RWPE2 (cell line): ENCODE data around the gene ANKS3.

Experiments
- ATAC-seq: fragments of 200-7000 bp; cut with Tn5 transposase; 3 replicates; pipeline ENCODE4 v1.9.1; 2021; ENCODE audit warnings: low read depth
- DNase-seq: peaks from one replicate; pipeline ENCODE4 v3.0.0-alpha.2; 2020; ENCODE audit warnings: low spot score
- H3K27ac ChIP-seq: fragments of 450-650 bp; 2 replicates; pipeline ENCODE4 v1.5.1; 2017; ENCODE audit warnings: mild to moderate bottlenecking; ENCODE audit not compliant: poor library complexity, severe bottlenecking
- H3K27me3 ChIP-seq: fragments of 250-450 bp; sonication (Bioruptor Pico); 2 replicates; pipeline ENCODE4 v1.5.1; 2021; ENCODE audit warnings: mild to moderate bottlenecking, moderate library complexity; ENCODE audit not compliant: insufficient read depth, poor library complexity, severe bottlenecking
- H3K36me3 ChIP-seq: fragments of 250-450 bp; sonication (Bioruptor Pico); 2 replicates; pipeline ENCODE4 v1.5.1; 2020; ENCODE audit warnings: low read depth, mild to moderate bottlenecking, moderate library complexity
- H3K4me1 ChIP-seq: fragments of 250-450 bp; sonication (Bioruptor Pico); 2 replicates; pipeline ENCODE4 v1.5.1; 2021; ENCODE audit warnings: mild to moderate bottlenecking, moderate library complexity; ENCODE audit not compliant: insufficient read depth, poor library complexity, severe bottlenecking
- H3K4me3 ChIP-seq: fragments of 250-450 bp; sonication (Bioruptor Pico); 2 replicates; pipeline ENCODE4 v1.5.1; 2021; ENCODE audit warnings: mild to moderate bottlenecking, moderate library complexity; ENCODE audit not compliant: severe bottlenecking
- H3K9me3 ChIP-seq: fragments of 250-450 bp; sonication (Bioruptor Pico); 2 replicates; pipeline ENCODE4 v1.5.1; 2021; ENCODE audit warnings: mild to moderate bottlenecking, moderate library complexity; ENCODE audit not compliant: severe bottlenecking
- TF ChIP-seq, protein P1 (sequence below): fragments of 450-650 bp; IDR thresholded peaks from one replicate; pipeline ENCODE4 v1.5.1; 2017; ENCODE audit warnings: mild to moderate bottlenecking, moderate library complexity; ENCODE audit not compliant: poor library complexity, severe bottlenecking

The ANKS3 gene

DNA sequence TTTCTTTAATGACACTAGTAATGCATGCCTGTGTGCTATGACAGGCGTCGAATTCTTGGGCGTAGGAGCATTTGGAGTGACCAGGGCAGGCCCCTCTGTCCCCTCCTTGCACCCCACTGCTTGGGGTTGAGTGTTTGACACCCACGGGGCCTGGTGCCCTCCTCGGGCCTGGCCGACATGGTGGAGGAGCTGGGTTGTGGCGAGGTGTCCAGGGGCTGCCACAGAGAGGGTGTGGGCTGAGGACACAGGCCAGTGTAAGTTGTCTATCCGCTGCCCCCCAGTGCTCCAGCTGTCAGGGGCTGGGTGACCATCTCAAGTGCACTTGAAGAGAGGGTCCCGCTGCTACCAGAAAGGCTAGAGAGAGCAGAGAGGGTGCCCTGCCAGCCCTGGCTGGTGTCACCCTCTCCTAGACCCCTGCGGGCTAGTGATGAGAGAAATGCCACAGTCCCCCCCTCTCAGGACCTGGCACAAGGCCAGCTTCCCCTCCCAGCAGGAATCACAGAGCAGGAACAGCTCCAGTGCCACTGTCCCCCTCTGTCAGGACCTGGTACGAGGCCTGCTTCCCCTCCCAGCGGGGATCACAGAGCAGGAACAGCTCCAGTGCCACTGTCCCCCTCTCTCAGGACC lies 79.0 kb downstream of the ANKS3 start:
- Histone ChIP-seq H3K36me3 (peaks cover 52% of the 10 kb centered on the region), H3K27me3 (no peaks in the 10 kb centered on the region), H3K4me1 (no peaks in the 10 kb centered on the region), H3K9me3 (no peaks in the 10 kb centered on the region), H3K27ac (no peak overlapping the region), H3K4me3 (no peak overlapping the region)
- TF ChIP-seq, protein P1, sequence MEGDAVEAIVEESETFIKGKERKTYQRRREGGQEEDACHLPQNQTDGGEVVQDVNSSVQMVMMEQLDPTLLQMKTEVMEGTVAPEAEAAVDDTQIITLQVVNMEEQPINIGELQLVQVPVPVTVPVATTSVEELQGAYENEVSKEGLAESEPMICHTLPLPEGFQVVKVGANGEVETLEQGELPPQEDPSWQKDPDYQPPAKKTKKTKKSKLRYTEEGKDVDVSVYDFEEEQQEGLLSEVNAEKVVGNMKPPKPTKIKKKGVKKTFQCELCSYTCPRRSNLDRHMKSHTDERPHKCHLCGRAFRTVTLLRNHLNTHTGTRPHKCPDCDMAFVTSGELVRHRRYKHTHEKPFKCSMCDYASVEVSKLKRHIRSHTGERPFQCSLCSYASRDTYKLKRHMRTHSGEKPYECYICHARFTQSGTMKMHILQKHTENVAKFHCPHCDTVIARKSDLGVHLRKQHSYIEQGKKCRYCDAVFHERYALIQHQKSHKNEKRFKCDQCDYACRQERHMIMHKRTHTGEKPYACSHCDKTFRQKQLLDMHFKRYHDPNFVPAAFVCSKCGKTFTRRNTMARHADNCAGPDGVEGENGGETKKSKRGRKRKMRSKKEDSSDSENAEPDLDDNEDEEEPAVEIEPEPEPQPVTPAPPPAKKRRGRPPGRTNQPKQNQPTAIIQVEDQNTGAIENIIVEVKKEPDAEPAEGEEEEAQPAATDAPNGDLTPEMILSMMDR, result no peak
- DNase-seq, result no peak
- no peak for ATAC-seq

DNA sequence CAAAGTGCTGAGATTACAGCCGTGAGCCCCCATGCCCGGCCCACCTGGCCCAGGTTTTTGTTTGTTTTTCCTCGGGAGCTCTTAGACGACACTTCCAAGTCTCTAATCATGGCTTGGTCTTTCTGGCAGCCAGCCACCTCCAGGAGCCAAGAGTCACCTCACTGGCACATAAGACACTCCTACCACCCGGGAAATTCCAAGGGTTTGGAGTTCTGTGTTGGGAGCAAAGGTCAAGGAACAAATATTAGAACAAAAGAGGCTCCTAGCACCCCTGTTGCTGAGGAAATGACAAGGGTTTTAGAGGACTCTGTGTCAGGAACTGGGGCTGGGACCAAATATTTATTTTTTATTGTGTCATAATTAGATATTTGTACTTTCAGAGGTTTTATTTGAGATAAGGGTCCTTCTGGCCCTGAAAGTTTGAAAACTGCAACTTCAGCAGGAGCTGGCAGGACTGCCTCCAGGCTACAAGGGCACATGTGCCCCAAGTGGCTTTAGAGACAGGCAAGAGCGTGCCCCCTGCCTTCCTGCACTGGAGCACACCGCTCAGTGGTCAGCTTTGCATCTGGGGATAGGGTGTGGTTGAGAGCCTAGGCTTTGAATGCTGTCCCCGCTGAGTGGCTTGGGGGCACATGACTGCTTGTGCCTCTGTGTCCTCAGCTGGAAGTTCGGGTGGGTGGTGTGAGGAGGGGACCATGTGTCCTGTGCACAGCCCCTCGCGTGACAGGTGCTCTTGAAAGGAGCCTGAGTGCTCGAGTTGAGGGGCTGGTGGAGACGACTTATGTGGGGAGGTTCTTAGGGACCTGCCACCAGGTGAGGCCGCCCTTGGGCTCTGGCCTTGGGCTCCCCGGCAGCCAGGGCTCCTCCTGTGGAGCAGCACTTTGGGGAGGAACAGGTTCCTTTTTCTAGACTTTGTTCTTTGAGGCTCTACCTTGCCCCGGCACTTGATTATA lies 79.8 kb downstream of the ANKS3 start:
- H3K27ac ChIP-seq, result no peak overlapping the region
- H3K9me3 ChIP-seq, result no peaks in the 10 kb centered on the region
- TF ChIP-seq, protein P1, result no peak
- peaks cover 52% of the 10 kb centered on the region for H3K36me3 ChIP-seq
- H3K4me3 ChIP-seq, result no peak overlapping the region
- ATAC-seq (no peak), DNase-seq (no peak)
- no peaks in the 10 kb centered on the region for H3K4me1 ChIP-seq
- H3K27me3 ChIP-seq, result no peaks in the 10 kb centered on the region

DNA sequence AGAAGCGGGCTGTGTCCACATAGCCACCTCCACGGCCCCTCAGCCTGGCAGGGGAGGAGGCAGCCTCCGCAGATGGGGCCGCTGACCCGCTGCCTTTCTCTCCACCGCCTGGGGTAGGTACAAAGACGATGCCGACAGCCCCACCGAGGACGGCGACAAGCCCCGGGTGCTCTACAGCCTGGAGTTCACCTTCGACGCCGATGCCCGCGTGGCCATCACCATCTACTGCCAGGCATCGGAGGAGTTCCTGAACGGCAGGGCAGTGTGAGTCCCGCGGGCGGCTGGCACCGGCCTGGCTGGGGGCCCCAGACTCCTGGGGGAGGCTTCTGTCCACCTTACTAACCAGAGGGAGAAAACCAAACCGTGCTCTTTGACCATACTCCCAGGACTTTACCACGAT lies 81.5 kb downstream of the ANKS3 start:
- DNase-seq (no peak), ATAC-seq (no peak)
- Histone ChIP-seq H3K4me3 (no peak overlapping the region), H3K36me3 (peaks cover 52% of the 10 kb centered on the region), H3K27ac (no peak overlapping the region), H3K4me1 (no peaks in the 10 kb centered on the region), H3K27me3 (no peaks in the 10 kb centered on the region), H3K9me3 (no peaks in the 10 kb centered on the region)
- TF ChIP-seq, protein P1, result no peak

DNA sequence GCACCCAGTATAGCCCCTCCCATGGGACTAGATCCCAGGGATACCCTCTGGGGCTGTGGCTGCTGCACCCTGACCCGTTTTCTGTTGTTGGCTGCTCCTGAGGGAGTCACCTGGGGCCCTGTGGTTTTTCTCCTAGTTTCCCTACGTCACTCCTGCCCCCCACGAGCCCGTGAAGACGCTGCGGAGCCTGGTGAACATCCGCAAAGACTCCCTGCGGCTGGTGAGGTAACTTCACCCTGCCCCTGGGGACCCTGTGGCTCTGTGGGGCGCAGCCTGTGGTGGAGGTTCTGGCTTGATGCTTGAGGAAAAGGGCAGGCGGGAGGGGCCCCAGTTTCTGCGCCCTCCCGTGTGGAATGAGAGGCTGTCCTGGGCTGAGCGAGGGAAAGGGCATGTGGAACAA lies 82.2 kb downstream of the ANKS3 start:
- Histone ChIP-seq H3K9me3 (no peaks in the 10 kb centered on the region), H3K27ac (no peak overlapping the region), H3K4me1 (no peaks in the 10 kb centered on the region), H3K27me3 (no peaks in the 10 kb centered on the region), H3K4me3 (no peak overlapping the region), H3K36me3 (peaks cover 47% of the 10 kb centered on the region)
- TF ChIP-seq, protein P1, result no peak
- ATAC-seq (no peak), DNase-seq (no peak)
